ENCODE measurements around the gene TPRN. TPM values are rescaled to one million over a fixed set of nuclear protein-coding genes. Genes with fewer than 3 reads are reported as not detected.
A peak's percentile ranks its signal among the peaks of the same experiment; 100 is the strongest.

Gene TPRN
- total and polyA plus RNA-seq, 2 of the 4 experiments (the other 2 are of a cell fraction), result 1.8 to 5.3 TPM

DNA sequence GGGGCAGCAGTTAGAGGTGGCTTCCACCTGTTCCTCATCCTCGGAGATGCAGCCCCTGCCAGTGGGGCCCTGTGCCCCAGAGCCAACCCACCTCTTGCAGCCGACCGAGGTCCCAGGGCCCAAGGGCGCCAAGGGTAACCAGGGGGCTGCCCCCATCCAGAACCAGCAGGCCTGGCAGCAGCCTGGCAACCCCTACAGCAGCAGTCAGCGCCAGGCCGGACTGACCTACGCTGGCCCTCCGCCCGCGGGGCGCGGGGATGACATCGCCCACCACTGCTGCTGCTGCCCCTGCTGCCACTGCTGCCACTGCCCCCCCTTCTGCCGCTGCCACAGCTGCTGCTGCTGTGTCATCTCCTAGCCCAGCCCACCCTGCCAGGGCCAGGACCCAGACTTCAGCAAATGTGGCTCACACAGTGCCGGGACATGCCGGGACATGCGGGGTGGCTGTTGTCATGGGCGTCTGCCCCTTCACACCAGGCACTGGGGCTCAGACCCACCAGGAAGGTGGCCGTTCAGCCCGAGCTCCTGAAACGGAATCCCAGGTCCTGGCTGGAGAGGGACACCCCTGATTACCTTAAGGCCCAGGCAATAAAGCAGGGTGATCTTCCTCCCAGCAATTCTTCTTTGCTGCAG, 25.3 kb upstream of the TPRN start:
- POLR2A ChIA-PET (ENCODE audit: unreplicated experiment), result no interaction called here
- intact Hi-C loops (cut with micrococcal nuclease), result loop anchor here (2.0 kb wide), 1 partner anchor 179 kb away; the partner anchor contains the start of gene NPDC1
- Histone ChIP-seq H2BK5ac (ENCODE audit: low read depth, low read length, poor library complexity, severe bottlenecking) (no peak overlapping the region), H3K4me2 (ENCODE audit: low read depth, low read length) (no peak overlapping the region), H4K91ac (ENCODE audit: insufficient read depth, low read depth, low read length) (no peak overlapping the region), H3K27ac (ENCODE audit: insufficient read depth, low read length) (no peak overlapping the region), H3K36me3 (ENCODE audit: control insufficient read depth, insufficient read depth, low read length) (no peaks in the 10 kb centered on the region), H2BK120ac (ENCODE audit: low read depth, low read length) (no peak overlapping the region), H4K5ac (ENCODE audit: low read depth, low read length) (no peak overlapping the region), H2AFZ (replicated peaks; ENCODE audit: low read length, poor library complexity) (no peak overlapping the region), H3K23ac (ENCODE audit: low read depth, low read length) (no peak overlapping the region), H3K4me3 (ENCODE audit: insufficient read depth, low read depth, low read length) (no peak overlapping the region), H3K9me1 (ENCODE audit: insufficient read depth, low read length) (no peaks in the 10 kb centered on the region), H3K27me3 (ENCODE audit: control insufficient read depth, insufficient read depth, low read length) (no peaks in the 10 kb centered on the region; the same call in 1 of the 2 replicates), H2AK5ac (ENCODE audit: low read depth, low read length) (no peak overlapping the region), H3K9me3 (ENCODE audit: control insufficient read depth, insufficient read depth, low read length) (no peaks in the 10 kb centered on the region), H4K8ac (ENCODE audit: low read depth in 2 of 2, low read length in 2 of 2) (no peak overlapping the region), H3K4me1 (ENCODE audit: control insufficient read depth, insufficient read depth, low read length) (peaks cover 13% of the 10 kb centered on the region), H3K14ac (replicated peaks; ENCODE audit: low read depth, low read length) (no peak overlapping the region), H4K20me1 (ENCODE audit: insufficient read depth, low read length) (no peaks in the 10 kb centered on the region), H2AK9ac (replicated peaks; ENCODE audit: low read depth, low read length, poor library complexity) (peak overlapping the region; percentile 31), H3K4ac (ENCODE audit: low read depth, low read length) (no peak overlapping the region), H3K18ac (ENCODE audit: low read depth, low read length) (no peak overlapping the region), H3K79me1 (ENCODE audit: low read depth in 1 of 2, low read length in 2 of 2) (no peaks in the 10 kb centered on the region), H2BK20ac (ENCODE audit: low read depth, low read length) (no peak overlapping the region), H2BK15ac (ENCODE audit: low read depth, low read length) (no peak overlapping the region), H3K9ac (ENCODE audit: low read depth, low read length) (no peak overlapping the region), H3K56ac (ENCODE audit: extremely low read depth, insufficient read depth, low read length) (no peak overlapping the region)
- in situ Hi-C loops (cut with MboI; ENCODE audit: low sequenced_read_pairs), result loop anchor here (5.0 kb wide), 1 partner anchor 104 kb away; no protein-coding TSS in a partner anchor
- no peak for TF ChIP-seq RAD21 (IDR thresholded peaks at IDR 0.05; ENCODE audit: low read length)
- no peak for TF ChIP-seq MAFK (IDR thresholded peaks at IDR 0.05; ENCODE audit: low read depth, low read length)
- TF ChIP-seq, protein P1, sequence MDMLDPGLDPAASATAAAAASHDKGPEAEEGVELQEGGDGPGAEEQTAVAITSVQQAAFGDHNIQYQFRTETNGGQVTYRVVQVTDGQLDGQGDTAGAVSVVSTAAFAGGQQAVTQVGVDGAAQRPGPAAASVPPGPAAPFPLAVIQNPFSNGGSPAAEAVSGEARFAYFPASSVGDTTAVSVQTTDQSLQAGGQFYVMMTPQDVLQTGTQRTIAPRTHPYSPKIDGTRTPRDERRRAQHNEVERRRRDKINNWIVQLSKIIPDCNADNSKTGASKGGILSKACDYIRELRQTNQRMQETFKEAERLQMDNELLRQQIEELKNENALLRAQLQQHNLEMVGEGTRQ (IDR thresholded peaks at IDR 0.05; ENCODE audit: low read depth, low read length), result no peak
- TF ChIP-seq MAZ (IDR thresholded peaks at IDR 0.05; ENCODE audit: borderline replicate concordance, low read depth, low read length), result no peak
- no peak for TF ChIP-seq BHLHE40 (IDR thresholded peaks at IDR 0.05; ENCODE audit: low read depth, low read length)
- no peak for TF ChIP-seq POLR2A (IDR thresholded peaks at IDR 0.05; ENCODE audit: low read depth, low read length)
- TF ChIP-seq, protein P2, sequence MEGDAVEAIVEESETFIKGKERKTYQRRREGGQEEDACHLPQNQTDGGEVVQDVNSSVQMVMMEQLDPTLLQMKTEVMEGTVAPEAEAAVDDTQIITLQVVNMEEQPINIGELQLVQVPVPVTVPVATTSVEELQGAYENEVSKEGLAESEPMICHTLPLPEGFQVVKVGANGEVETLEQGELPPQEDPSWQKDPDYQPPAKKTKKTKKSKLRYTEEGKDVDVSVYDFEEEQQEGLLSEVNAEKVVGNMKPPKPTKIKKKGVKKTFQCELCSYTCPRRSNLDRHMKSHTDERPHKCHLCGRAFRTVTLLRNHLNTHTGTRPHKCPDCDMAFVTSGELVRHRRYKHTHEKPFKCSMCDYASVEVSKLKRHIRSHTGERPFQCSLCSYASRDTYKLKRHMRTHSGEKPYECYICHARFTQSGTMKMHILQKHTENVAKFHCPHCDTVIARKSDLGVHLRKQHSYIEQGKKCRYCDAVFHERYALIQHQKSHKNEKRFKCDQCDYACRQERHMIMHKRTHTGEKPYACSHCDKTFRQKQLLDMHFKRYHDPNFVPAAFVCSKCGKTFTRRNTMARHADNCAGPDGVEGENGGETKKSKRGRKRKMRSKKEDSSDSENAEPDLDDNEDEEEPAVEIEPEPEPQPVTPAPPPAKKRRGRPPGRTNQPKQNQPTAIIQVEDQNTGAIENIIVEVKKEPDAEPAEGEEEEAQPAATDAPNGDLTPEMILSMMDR (conservative IDR thresholded peaks at IDR 0.05; ENCODE audit: low read depth, low read length), result no peak
- TF ChIP-seq RCOR1 (IDR thresholded peaks at IDR 0.05; ENCODE audit: insufficient replicate concordance, low read length), result no peak
- no peak for TF ChIP-seq MXI1 (IDR thresholded peaks at IDR 0.05; ENCODE audit: borderline replicate concordance, low read depth, low read length)
- TF ChIP-seq CHD1 (IDR thresholded peaks at IDR 0.05; ENCODE audit: low read depth, low read length), result no peak
- no peak for TF ChIP-seq NFE2L2 (IDR thresholded peaks at IDR 0.05; ENCODE audit: low read depth, low read length)
- TF ChIP-seq CEBPB (IDR thresholded peaks at IDR 0.05; ENCODE audit: low read depth, low read length), result no peak
- TF ChIP-seq, protein P3, sequence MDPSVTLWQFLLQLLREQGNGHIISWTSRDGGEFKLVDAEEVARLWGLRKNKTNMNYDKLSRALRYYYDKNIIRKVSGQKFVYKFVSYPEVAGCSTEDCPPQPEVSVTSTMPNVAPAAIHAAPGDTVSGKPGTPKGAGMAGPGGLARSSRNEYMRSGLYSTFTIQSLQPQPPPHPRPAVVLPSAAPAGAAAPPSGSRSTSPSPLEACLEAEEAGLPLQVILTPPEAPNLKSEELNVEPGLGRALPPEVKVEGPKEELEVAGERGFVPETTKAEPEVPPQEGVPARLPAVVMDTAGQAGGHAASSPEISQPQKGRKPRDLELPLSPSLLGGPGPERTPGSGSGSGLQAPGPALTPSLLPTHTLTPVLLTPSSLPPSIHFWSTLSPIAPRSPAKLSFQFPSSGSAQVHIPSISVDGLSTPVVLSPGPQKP (IDR thresholded peaks at IDR 0.05; ENCODE audit: borderline replicate concordance, low read depth, low read length), result no peak
- TF ChIP-seq RFX5 (IDR thresholded peaks at IDR 0.05; ENCODE audit: low read depth, low read length), result no peak
- no peak for TF ChIP-seq FOS (IDR thresholded peaks at IDR 0.05; ENCODE audit: low read depth, low read length)
- no peak for TF ChIP-seq SMC3 (IDR thresholded peaks at IDR 0.05; ENCODE audit: low read depth, low read length)
- DNase-seq, result no peak
- WGBS, 2 experiments (ENCODE audit: extremely low coverage in 2 of 2, insufficient read length in 1 of 2), result 87% methylated on average over 10 of the region's 21 CpGs; no CpG with 5 or more reads in 1 of the 2 experiments
- no TSS peak for BruUV-seq (replicated peaks)
- no peak for ATAC-seq (ENCODE audit: low read depth)
- dilution Hi-C loops (cut with HindIII; ENCODE audit: low sequenced_read_pairs, unreplicated experiment), result no loop called here
- CTCF ChIA-PET, result no interaction called here
